ENCODE results near the gene RPL37A.

Gene RPL37A

GRCh38 chr2:216486708-216487107, 11.9 kb upstream of the RPL37A start:
- DNase-seq (ENCODE audit: low read depth in 2 of 2, low spot score in 1 of 2) = no peak

- no peak for DNase-seq (ENCODE audit: low read depth in 2 of 2, low spot score in 1 of 2)
These were observed 8.6 kb upstream of the RPL37A start for GRCh38 chr2:216490061-216490460.

- no peak for DNase-seq (ENCODE audit: low read depth in 2 of 2, low spot score in 1 of 2)
These were observed 6.6 kb upstream of the RPL37A start for GRCh38 chr2:216491793-216492596.

- no peak for DNase-seq (ENCODE audit: low read depth in 2 of 2, low spot score in 1 of 2)
These were observed 5.9 kb upstream of the RPL37A start for GRCh38 chr2:216492597-216493333.

GRCh38 chr2:216493334-216493685, 5.3 kb upstream of the RPL37A start:
- DNase-seq (ENCODE audit: low read depth in 2 of 2, low spot score in 1 of 2) = no peak

- no peak for DNase-seq (ENCODE audit: low read depth in 2 of 2, low spot score in 1 of 2)
These were observed 3.0 kb upstream of the RPL37A start for GRCh38 chr2:216495656-216496055.

GRCh38 chr2:216497382-216498069, 1.1 kb upstream of the RPL37A start:
- no peak for DNase-seq (ENCODE audit: low read depth in 2 of 2, low spot score in 1 of 2)

GRCh38 chr2:216498070-216498378, 620 bp upstream of the RPL37A start:
- DNase-seq (ENCODE audit: low read depth in 2 of 2, low spot score in 1 of 2) = no peak

- no peak for DNase-seq (ENCODE audit: low read depth in 2 of 2, low spot score in 1 of 2)
These were observed 1.1 kb downstream of the RPL37A start for GRCh38 chr2:216499641-216500218.

GRCh38 chr2:216500572-216500971, 1.9 kb downstream of the RPL37A start:
- DNase-seq (ENCODE audit: low read depth in 2 of 2, low spot score in 1 of 2) = no peak

GRCh38 chr2:216501854-216502253, 3.2 kb downstream of the RPL37A start:
- no peak for DNase-seq (ENCODE audit: low read depth in 2 of 2, low spot score in 1 of 2)

GRCh38 chr2:216502381-216503158, 3.9 kb downstream of the RPL37A start:
- no peak for DNase-seq (ENCODE audit: low read depth in 2 of 2, low spot score in 1 of 2)

- no peak for DNase-seq (ENCODE audit: low read depth in 2 of 2, low spot score in 1 of 2)
These were observed 4.5 kb downstream of the RPL37A start for GRCh38 chr2:216503159-216503629.

- no peak for DNase-seq (ENCODE audit: low read depth in 2 of 2, low spot score in 1 of 2)
These were observed 5.2 kb downstream of the RPL37A start for GRCh38 chr2:216503697-216504375.

- DNase-seq (ENCODE audit: low read depth in 2 of 2, low spot score in 1 of 2) = no peak
These were observed 5.7 kb downstream of the RPL37A start for GRCh38 chr2:216504376-216504762.

- DNase-seq (ENCODE audit: low read depth in 2 of 2, low spot score in 1 of 2) = no peak
These were observed 6.8 kb downstream of the RPL37A start for GRCh38 chr2:216505133-216506106.

- no peak for DNase-seq (ENCODE audit: low read depth in 2 of 2, low spot score in 1 of 2)
These were observed 8.8 kb downstream of the RPL37A start for GRCh38 chr2:216507220-216508160.

- DNase-seq (ENCODE audit: low read depth in 2 of 2, low spot score in 1 of 2) = no peak
These were observed 9.6 kb downstream of the RPL37A start for GRCh38 chr2:216508229-216508628.
